NCI-H524 (cell line): ENCODE measurements around the gene IGF1R.

Experiments used
- DNase-seq, 2 experiments: peaks; one replicate each; lab custom pipeline; 2025; lab: John Stamatoyannopoulos, UW

IGF1R gene

GRCh38 chr15:98909968-98910885 is 261.9 kb downstream of the IGF1R start:
- DNase-seq = no peak

- DNase-seq = no peak
These were observed 266.3 kb downstream of the IGF1R start for GRCh38 chr15:98914626-98915025.

- DNase-seq = no peak
These were observed 268.5 kb downstream of the IGF1R start for GRCh38 chr15:98916826-98917225.

- DNase-seq = no peak
These were observed 269.1 kb downstream of the IGF1R start for GRCh38 chr15:98917417-98917816.

GRCh38 chr15:98920091-98920880 is 271.9 kb downstream of the IGF1R start:
- no peak for DNase-seq

- no peak for DNase-seq
These were observed 274.8 kb downstream of the IGF1R start for GRCh38 chr15:98923171-98923570.

- DNase-seq = no peak
These were observed 275.2 kb downstream of the IGF1R start for GRCh38 chr15:98923579-98923978.

- no peak for DNase-seq
These were observed 276.2 kb downstream of the IGF1R start for GRCh38 chr15:98924401-98925049.

- DNase-seq = no peak
These were observed 277.9 kb downstream of the IGF1R start for GRCh38 chr15:98926236-98926635.

GRCh38 chr15:98927022-98927421 is 278.7 kb downstream of the IGF1R start:
- no peak for DNase-seq

GRCh38 chr15:98927996-98928395 is 279.7 kb downstream of the IGF1R start:
- no peak for DNase-seq

- DNase-seq = no peak
These were observed 282.2 kb downstream of the IGF1R start for GRCh38 chr15:98930576-98930975.

- DNase-seq = no peak
These were observed 282.7 kb downstream of the IGF1R start for GRCh38 chr15:98931004-98931403.

- no peak for DNase-seq
These were observed 285.1 kb downstream of the IGF1R start for GRCh38 chr15:98933406-98933805.

- DNase-seq = no peak
These were observed 287.4 kb downstream of the IGF1R start for GRCh38 chr15:98935736-98936135.

GRCh38 chr15:98937413-98938104 is 289.2 kb downstream of the IGF1R start:
- no peak for DNase-seq

GRCh38 chr15:98938105-98938417 is 289.7 kb downstream of the IGF1R start:
- DNase-seq = no peak

- DNase-seq = no peak
These were observed 290.5 kb downstream of the IGF1R start for GRCh38 chr15:98938799-98939198.

GRCh38 chr15:98939311-98940080 is 291.2 kb downstream of the IGF1R start:
- DNase-seq = no peak

- no peak for DNase-seq
These were observed 293.4 kb downstream of the IGF1R start for GRCh38 chr15:98941595-98942255.

- no peak for DNase-seq
These were observed 294.1 kb downstream of the IGF1R start for GRCh38 chr15:98942431-98942830.
